ENCODE measurements around the gene BAG1. TPM values are rescaled to one million over a fixed set of nuclear protein-coding genes. Genes with fewer than 3 reads are reported as not detected.

BAG1 gene
- total RNA-seq, 1 donor from 2014 or later: 116 TPM

DNA sequence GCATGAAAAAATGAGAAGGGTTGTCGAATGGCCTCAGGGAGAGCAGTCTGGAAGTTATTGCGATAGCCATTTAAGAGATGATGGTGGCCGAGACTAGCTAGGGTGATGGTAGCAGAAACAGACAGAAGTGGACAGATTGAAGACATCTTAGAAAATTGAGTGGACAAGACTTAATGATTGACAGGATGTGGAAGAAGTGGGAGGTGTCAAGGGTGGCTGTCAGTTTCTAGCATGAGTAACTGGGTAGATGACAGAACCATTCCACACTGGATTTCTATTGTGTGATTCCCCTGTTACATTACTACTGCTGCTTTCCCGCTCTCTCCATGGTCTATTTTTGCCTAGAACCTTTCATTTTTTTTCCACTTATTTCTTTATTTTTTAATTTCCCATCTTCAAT is 13.0 kb upstream of the BAG1 start:
- no peaks in the 10 kb centered on the region for H3K4me1 ChIP-seq
- ATAC-seq (no peak), DNase-seq (no peak)
- H3K4me3 ChIP-seq: no peak overlapping the region
- H3K36me3 ChIP-seq: peaks cover 100% of the 10 kb centered on the region
- TF ChIP-seq, protein P1, sequence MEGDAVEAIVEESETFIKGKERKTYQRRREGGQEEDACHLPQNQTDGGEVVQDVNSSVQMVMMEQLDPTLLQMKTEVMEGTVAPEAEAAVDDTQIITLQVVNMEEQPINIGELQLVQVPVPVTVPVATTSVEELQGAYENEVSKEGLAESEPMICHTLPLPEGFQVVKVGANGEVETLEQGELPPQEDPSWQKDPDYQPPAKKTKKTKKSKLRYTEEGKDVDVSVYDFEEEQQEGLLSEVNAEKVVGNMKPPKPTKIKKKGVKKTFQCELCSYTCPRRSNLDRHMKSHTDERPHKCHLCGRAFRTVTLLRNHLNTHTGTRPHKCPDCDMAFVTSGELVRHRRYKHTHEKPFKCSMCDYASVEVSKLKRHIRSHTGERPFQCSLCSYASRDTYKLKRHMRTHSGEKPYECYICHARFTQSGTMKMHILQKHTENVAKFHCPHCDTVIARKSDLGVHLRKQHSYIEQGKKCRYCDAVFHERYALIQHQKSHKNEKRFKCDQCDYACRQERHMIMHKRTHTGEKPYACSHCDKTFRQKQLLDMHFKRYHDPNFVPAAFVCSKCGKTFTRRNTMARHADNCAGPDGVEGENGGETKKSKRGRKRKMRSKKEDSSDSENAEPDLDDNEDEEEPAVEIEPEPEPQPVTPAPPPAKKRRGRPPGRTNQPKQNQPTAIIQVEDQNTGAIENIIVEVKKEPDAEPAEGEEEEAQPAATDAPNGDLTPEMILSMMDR (IDR thresholded peaks at IDR 0.05): no peak
- no peaks in the 10 kb centered on the region for H3K27me3 ChIP-seq
- intact Hi-C loops (cut with DNase I): no loop called here
- H3K9me3 ChIP-seq: no peaks in the 10 kb centered on the region
- no peak overlapping the region for H3K27ac ChIP-seq

- Histone ChIP-seq H3K4me3 (no peak overlapping the region), H3K36me3 (peaks cover 100% of the 10 kb centered on the region), H3K4me1 (no peaks in the 10 kb centered on the region), H3K27me3 (no peaks in the 10 kb centered on the region), H3K27ac (no peak overlapping the region), H3K9me3 (no peaks in the 10 kb centered on the region)
- DNase-seq (no peak), ATAC-seq (no peak)
- TF ChIP-seq, protein P1 (IDR thresholded peaks at IDR 0.05): no peak
- intact Hi-C loops (cut with DNase I): no loop called here
These were observed 9.4 kb upstream of the BAG1 start for GRCh38 chr9:33273972-33274328.

DNA sequence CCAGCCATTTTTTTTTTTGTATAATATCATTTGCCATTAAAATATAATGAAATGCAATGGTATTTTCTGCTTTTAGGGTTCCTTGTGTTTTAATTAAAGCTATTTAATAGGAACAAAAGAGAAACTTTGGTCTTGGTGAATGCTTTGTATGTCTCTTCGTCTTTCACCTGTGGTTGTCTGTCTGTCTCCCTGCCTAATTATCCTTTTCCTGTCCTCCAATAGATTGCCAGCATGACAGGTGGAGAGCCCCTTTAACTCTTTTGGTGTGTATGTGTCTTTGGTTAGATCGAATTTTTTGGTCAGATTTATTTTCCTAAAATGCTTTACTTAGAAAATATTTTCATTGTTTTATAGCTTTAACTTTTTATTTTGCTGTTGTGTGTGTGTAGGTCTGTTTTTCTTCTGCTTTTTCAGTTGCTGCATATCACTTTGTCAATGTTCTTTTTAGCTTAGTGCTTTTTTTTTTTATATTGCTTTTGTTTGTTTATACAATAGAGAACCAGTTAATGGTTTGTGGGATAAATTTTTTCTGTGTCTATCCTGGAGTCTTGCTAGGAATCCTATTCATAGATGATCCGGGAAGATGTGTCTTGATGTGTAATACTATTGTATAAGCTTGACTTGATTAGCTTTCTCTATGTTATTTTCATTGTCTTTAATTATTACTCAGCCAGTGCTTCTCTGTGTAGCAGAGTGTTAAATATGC is 8.9 kb upstream of the BAG1 start:
- Histone ChIP-seq H3K9me3 (no peaks in the 10 kb centered on the region), H3K4me1 (no peaks in the 10 kb centered on the region), H3K27me3 (no peaks in the 10 kb centered on the region), H3K27ac (no peak overlapping the region), H3K36me3 (peaks cover 99% of the 10 kb centered on the region), H3K4me3 (no peak overlapping the region)
- intact Hi-C loops (cut with DNase I): no loop called here
- ATAC-seq (no peak), DNase-seq (no peak)
- TF ChIP-seq, protein P1 (IDR thresholded peaks at IDR 0.05): no peak

DNA sequence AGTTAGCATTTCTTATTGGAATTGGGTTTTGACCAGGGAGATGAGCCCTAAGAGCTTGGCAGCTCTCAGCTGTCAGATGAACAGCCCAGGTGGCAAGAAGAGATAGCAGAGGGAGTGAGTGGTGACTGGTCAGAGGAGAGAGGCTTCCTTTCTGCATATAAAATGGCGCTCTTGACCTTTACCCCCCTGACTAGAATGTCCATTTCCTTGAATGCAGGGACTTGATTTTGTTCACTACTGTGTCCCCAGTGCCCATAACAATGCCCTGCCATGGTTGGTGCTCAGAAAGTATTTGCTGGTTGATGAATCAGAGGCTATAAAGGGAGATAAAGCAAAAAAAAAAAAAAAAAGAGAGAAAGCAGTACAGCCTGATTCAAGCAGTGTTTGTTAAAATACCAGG is 7.6 kb upstream of the BAG1 start:
- H3K4me1 ChIP-seq: no peaks in the 10 kb centered on the region
- H3K36me3 ChIP-seq: peaks cover 98% of the 10 kb centered on the region
- ATAC-seq: no peak
- no peak overlapping the region for H3K4me3 ChIP-seq
- H3K27me3 ChIP-seq: no peaks in the 10 kb centered on the region
- no peaks in the 10 kb centered on the region for H3K9me3 ChIP-seq
- no peak overlapping the region for H3K27ac ChIP-seq
- no peak for DNase-seq
- intact Hi-C loops (cut with DNase I): no loop called here
- TF ChIP-seq, protein P1 (IDR thresholded peaks at IDR 0.05): no peak

DNA sequence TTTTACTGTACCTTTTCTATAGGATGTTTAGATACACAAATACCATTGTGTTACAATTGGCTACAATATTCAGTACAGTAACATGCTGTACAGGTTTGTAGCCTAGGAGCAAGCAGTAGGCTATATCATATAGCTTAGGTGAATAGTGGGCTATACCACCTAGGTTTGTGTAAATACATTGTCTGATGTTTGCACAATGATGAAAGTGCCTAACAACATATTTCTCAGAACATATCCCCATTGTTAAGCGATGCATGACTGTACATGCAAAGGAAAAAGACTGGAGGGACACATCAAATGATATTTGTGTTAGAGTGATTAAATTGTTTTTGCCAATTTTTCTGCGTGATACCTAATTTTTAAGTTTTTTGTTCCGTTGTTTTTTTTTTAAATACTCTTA is 5.6 kb upstream of the BAG1 start:
- ATAC-seq (no peak), DNase-seq (no peak)
- peaks cover 86% of the 10 kb centered on the region for H3K36me3 ChIP-seq
- no peak overlapping the region for H3K27ac ChIP-seq
- intact Hi-C loops (cut with DNase I): no loop called here
- no peak overlapping the region for H3K4me3 ChIP-seq
- TF ChIP-seq, protein P1 (IDR thresholded peaks at IDR 0.05): no peak
- no peaks in the 10 kb centered on the region for H3K27me3 ChIP-seq
- H3K4me1 ChIP-seq: peaks cover 13% of the 10 kb centered on the region
- H3K9me3 ChIP-seq: no peaks in the 10 kb centered on the region
